GM19452 (cell line): ENCODE results near the gene DNAI2.
"Not testable (repeated sequence)": the region's sequence is repeated elsewhere in the genome, so short reads cannot be mapped to it uniquely, and the experiment has no call there.

Experiments used
- ATAC-seq: cut with Tn5 transposase; IDR thresholded peaks from one replicate; pipeline ENCODE4 v1.9.1; 2021; ENCODE audit not compliant: unreplicated experiment

DNAI2 gene

DNA sequence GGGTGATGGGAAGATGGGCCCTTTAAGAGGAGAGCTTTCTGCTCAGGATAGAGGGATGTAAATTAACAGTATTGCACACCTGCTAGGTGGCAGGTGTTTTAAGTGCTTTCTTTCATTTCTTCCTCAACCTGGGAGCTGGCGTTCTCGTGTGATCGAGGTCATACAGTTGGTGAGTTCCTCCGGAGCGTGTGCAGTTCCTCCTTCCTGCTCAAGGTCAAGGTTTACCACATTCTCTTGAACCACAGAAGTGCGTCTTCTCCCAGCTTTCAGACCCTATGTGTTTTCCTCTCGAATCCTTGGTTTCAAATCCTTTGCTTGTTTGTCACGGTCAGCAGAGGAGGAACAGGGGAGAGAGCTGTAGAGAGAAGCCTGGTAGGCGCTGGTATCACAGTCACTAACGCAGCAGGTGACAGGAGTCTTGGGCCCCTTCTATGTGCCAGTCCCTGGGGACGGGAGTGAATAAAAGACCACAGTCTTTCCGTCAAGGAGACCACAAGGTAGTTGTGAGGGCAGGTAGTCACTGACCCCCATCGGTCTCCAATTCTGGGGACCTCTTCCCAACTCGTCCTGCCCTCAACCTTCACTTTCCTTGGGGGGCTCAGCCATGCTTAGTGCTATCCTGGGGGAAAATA, 791 bp downstream of the DNAI2 start:
- no peak for ATAC-seq

DNA sequence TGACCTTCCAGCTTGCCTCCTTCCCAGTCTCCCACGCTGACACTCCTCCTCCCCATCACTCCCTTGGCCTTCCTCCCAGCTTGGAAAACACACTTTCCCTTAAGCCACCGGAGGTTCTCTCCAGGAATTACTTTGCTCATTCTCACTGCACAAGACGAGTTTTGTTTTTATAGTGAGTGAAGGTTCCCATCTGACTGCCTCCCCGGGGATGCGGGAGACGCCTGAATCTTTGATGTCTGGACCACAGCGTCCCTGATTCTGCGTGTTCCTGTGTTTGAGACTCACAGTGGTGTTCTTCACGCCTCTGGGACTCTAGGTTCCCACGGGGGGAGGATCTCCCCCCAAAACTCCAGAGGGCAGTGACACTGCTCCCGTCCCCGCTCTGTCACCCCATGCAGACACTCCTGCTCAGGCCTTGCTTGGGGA, 2.0 kb downstream of the DNAI2 start:
- ATAC-seq: no peak

DNA sequence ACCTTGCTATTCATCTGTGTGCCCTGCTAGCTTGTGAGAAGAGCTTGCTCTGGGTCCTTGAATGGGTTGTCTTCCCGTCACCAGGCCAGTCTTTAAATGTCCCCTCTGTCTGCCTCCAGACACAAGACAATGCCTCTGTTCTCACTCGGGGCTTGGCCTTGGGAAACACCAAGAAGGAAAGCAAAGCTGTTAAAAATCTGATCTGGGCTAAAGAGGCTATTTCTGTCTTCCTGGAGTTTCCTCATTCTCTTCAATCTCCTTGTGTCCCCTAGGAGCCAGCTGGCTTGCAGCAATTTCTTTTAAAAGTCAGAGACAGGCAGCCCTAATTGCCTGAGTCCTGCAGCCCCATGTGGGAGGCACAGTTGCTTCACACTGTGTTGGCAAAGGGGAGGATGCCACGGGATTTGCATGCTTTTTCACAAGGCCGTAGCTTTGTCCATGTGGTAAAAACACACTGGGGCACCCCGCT, 2.5 kb downstream of the DNAI2 start:
- no peak for ATAC-seq

DNA sequence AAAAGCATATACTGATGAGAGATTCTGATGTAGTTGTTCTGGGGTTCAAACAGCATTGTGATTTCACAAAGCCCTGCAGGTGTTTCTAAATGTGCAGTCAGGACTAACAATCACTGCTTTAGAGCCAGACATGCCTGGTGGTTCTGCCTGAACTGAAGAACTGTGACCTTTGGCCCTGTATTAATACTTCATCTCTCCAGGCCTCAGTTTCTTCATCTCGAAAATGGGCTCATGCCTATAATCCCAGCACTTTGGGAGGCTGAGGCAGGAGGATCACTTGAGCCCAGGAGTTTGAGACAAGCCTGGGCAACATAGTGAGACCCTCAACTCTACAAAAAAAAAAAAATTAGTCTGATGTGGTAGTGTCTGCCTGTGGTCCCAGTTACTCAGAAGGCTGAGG, 3.9 kb downstream of the DNAI2 start:
- no peak for ATAC-seq

DNA sequence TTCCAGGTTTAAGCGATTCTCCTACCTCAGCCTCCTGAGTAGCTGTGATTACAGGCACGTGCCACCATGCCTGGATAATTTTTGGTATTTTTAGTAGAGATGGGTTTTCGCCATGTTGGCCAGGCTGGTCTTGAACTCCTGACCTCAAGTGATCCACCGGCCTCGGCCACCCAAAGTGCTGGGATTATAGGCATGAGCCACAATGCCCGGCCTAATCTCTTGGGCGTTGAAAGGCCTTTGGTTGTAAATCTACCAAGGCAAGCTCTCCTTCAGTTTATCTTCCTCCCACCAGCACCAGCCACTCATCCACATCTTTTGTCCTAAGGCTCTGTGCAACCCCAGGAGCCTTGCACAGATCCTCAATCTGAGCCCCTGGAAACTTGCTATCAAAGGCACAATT, 5.6 kb downstream of the DNAI2 start:
- ATAC-seq: not testable (repeated sequence)

DNA sequence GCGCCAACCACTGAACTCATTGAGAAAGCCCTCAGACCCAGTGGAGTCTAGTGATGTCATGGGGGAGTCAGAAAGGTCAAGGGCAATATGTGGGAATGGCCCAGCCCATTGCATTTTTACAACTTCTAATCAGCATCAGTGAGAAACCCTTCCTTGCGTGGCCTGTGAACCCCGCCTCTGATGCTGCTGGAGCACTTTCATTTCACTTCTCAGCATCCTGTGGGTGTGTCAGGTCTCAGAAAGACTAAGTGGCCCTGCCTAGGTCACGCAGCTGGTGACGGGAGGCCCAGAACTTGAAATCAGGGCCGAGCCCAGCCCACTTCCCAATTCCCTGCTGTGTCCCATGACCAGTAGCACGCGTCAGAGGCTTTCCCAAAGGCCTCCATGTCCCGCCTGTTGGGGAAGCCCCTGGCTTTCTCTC, 6.1 kb downstream of the DNAI2 start:
- no peak for ATAC-seq

DNA sequence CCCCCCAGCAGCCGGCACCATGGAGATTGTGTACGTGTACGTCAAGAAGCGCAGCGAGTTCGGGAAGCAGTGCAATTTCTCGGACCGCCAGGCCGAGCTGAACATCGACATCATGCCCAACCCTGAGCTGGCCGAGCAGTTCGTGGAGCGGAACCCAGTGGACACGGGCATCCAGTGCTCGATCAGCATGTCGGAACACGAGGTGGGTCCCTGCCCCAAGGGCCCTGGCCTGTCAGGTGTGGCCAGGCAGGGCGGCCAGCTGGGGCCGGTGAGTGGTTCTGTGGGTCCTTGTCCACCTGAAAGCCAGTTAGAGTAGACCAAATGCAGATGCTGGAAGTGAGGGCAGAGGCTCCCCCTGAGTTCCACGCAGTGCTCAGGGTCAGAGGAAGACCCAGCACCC, 7.8 kb downstream of the DNAI2 start:
- ATAC-seq: no peak

DNA sequence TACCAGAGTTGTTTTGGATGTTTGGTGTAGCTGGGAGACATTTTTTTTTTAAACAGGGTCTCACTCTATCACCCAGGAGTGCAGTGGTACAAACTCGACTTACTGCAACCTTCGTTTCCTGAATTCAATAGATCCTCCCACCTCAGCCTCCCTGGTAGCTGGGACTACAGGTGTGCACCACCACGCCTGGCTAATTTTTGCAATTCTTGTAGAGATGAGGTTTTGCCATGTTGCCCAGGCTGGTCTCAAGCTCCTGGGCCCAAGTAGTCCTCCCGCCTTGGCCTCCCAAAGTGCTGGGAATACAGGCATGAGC, 8.2 kb downstream of the DNAI2 start:
- ATAC-seq: not testable (repeated sequence)

DNA sequence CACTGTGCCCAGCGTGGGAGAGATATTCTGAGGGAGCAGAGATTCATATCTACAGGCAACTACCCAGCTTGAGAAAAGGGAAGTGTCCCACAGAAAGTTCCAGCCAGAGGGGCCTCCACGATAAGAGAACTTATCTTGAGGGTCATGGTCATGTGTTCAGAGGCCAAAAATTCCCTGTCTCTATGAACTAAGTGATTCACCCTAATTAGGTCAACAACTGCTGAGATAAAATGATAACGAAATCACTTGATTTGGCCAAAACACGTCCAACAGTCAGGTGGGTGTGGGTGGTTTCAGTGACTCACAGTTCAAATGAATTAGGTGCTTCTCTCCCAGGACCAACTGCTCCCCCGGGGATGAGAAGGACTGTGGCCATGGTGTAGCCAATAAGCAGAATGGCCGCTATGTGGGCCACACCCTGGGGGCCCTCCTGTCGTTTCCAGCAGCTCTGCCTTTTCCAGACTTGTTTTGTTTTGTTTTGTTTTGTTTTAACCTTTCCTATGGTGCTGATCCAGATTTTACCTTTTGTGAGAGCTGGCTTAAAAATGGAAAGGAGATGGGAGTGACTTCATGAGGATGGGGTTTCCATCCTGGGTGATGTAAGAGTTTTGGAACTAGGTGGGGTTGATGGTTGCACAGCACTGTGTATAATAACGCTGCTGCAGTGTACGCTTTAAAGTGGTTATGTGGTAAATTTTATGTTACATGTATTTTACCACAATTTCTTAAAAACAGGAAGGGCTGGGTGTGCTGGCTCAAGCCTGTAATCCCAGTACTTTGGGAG, 8.7 kb downstream of the DNAI2 start:
- no peak for ATAC-seq

DNA sequence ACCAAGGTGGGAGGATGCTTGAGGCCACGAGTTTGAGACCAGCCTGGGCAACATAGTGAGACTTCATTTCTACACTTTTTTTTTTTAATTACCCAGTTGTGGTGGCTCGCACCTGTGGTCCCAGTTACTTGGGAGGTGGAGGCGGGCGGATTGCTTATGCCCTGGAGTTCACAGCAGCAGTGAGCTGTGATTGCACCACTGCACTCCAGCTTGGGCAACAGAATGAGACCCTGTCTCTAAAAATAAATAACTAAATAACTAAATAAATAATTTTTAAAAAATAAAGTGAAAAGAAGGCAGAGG, 9.3 kb downstream of the DNAI2 start:
- ATAC-seq: no peak

DNA sequence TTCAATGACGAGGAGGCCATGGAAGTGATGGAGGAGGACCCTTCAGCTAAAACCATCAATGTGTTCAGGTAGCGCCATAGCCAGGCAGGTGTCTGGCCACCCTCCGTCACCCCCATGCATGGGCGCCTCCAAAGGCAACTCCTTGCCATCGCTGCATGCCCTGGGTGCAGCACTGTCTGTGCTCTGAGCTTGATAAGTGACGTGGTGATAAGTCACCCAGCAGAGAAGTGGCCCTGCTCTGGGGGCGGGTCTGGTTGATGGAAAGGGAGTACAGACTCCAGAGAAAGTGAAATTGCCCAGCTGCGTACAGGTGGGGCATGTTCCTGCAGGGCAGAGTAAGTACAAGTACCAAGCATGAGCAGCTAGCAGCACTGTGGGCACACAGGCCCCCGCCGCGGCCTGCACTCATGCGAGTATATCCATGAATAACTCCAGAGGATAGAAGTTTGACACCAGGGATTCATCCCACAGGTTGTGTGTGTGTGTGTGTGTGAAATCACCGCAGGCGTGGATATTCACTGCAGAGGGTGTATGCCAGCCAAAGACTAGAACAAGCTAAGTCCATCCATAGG, 13.1 kb downstream of the DNAI2 start:
- ATAC-seq: no peak

DNA sequence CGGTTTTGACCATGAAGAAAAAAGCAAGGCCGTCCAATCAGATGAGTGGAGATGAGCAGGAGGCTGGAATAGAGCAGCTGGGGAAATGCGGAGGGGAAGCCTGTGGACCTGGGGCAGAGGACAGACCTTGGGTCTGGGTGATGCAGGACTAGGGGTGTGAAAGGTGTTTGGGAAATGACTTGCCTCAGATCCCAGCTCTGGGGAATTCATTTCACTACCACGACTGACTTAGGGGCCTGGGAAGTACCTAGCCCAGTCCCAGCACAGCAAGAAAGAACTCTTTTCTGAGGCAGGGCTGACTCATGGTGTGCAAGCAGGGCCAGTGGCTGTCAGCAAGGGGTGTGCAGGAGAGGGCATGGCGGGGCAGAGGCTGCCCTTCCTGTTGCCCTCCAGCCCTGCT, 14.8 kb downstream of the DNAI2 start:
- ATAC-seq: no peak

DNA sequence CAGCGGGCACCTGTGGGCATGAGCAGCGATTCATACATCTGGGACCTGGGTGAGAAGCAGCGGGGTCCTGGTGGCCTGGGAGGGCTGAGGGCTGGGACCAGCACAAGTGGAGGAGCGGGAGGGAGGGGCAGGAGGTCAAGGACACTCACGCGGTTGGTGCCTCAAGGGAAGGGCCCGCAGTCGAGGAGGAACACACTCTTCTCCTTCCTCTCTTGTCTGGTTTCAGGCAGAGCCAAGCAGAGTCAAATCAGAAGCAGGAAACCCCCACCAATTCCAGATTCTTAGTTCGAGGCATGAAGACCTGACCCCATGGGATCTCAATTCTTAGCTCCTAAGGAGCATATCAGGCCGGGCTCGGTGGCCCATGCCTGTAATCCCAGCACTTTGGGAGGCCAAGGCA, 15.7 kb downstream of the DNAI2 start:
- no peak for ATAC-seq

DNA sequence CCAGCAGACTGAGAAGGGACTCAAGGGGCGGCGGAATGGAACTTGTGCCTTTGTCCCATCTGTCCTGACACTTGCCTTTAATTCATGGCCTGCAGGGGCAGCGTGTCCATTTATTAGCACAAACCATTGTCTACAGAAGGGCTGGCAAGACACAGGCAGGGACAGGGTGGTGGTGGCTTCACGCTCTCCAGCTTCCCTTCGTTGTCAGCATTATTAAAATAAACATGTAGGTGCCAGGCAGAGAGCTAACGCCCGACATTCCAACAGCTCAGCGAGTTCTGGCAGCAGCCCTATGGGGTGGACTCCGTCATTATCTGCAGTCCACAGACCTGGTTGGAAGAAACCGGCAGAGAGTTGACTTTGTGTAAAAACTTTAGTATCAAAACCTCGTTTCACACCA, 16.3 kb downstream of the DNAI2 start:
- no peak for ATAC-seq

DNA sequence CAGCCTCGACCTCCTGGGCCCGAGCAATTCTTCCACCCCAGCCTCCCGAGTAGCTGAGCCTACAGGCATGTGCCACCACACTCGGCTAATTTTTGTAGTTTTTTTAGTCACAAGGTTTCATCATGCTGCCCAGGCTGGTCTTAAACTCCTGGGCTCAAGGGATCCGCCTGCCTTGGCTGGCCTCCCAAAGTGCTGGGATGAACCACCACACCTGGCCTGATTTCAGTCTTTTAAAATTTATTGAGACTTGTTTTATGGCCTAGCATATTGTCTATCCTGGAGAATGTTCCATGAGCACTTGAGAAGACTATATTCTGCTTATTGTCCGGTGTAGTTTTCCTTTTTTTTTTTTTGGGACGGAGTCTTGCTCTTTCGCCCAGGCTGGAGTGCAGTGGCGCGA, 18.5 kb downstream of the DNAI2 start:
- ATAC-seq: no peak

DNA sequence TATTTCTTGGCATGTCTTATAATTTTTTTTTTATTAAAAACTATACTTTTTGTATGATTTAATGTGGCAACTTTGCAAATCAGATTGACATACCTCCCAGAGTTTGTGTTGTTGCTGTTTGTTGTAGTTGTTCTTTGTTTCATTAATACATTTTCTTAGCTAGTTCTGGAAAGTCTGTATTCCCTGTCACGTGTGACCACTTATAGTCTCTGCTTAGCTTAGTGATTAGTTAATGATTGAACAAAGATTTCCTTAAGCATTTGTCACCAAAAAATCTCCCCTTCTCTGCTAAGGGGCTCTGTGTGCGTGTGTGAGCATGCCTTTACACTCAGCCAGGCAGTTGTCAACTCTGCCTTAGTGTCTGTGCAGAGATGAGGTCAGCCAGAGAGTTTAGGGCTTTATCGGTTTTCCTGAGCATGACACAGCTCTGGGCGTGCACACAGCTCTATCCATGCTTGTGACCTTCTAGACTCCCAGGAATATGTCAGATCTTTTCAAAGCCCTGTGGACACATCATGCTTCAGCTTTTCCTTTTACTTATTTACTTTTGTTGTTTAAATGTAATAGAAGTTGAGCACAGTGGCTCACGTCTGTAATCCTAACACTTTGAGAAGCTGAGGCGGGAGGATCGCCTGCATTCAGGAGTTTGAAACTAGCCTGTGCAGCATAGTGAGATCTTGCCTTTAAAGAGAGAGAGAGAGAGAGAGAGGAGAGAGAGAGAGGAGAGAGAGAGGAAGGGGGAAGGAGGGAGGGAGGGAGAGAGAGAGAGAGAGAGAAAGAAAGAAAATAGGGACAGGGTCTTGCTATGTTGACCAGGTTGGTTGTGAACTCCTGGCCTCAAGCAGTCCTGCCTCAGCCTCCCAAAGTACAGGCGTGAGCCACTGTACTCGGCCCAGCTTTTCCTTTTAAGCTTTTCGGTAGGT, 21.9 kb downstream of the DNAI2 start:
- ATAC-seq: no peak

DNA sequence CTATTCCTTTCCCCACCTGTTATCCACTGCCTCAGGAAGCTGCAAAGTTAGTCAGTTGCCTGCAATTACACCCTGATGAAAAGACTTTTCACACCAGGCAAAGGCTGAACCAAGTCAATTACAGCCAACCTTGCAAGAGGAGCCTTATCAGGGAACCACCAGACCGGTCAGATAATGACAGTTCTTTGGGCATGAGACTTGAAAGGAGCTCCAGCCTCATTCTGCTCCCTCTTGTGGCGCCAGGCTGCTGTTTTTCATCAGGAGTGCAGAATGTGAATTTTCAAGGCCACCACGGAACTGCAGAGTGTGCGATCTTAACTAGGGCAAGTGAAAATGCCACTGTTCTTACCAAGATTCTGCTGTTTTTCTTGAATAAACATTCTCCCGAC, 22.5 kb downstream of the DNAI2 start:
- ATAC-seq: no peak

DNA sequence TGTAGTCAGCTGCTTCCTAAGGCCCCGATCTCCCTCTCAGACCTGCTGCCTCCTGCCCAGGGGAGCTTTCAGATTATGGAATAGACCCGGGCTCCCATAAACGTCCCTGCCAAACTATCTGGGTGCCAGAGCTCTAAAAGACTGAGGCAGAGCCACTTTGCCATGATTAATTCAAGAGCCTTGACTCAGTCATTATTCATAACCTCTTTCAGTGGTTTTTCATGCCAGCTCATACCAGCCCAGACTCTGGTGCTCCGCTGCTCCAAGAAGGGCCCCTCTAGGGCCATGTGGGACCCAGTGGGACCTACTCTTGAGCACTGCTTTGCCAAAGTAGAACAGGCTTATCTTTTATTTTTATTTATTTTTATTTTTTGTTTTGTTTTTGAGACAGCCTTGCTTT, 23.9 kb downstream of the DNAI2 start:
- ATAC-seq: no peak

DNA sequence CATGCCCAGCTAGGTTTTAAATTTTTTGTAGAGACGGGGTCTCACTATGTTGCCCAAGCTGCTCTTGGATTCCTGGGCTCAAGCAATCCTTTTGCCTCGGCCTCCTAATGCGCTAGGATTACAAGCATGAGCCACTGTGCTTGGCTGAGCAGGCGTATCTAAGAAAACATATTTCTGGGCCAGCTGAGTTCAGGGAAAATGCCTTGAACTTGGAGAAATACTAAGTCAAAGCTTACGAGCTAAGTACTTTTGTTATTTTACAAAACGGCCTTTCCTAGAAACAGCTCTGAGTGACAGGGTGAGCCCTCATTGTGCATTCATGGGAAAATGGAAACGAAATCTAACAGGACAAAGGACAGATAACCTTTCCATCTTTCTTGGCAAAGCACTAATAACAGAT, 24.7 kb downstream of the DNAI2 start:
- no peak for ATAC-seq

DNA sequence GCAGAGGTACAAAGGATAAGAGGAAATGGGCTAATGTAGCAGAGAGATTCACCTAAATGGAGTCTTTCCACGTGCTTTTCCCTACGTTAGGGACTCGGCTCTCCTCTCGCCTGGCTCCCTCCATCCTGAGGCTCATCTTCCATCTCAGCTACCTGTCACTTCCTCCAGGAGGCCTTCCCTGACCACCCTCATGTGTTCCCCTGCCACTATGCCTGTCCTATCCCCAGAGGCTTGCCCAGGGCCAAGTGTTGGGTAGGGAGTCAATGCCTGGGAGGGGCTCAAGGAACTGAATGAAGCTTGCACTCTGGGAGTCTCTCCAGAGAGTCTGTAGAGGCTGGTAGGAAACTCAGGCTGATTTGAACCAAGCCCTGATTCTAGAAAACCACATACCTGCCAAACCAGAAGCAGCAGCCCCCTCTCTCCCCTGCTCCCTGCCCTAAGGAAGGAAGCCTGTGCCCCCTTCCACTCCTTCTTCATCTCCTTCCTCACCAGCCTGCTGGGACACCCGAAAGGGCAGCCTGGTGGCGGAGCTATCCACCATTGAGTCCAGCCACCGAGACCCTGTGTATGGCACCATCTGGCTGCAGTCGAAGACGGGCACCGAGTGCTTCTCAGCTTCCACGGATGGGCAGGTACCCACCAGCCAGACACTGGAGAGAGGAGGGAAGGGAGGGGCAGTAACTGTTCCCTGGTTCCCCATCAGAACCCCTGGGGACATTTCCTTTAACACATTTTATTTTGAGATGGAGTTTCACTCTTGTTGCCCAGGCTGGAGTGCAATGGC, 25.4 kb downstream of the DNAI2 start:
- no peak for ATAC-seq

DNA sequence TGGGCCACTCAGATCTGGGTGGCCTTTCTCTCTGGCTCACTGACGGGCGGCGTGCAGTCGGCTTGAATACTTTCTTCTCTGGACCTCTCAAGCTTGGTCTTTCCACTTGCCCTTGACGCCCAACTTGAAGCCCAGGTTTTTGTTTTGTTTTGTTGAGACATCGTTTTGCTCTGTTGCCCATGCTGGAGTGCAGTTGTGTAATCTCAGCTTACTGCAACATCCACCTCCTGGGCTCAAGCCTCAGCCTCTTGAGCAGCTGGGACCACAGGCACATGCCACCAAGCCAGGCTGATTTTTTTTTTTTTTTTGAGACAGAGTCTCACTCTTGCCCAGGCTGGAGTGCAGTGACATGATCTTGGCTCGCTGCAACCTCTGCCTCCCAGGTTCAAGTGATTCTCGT, 29.3 kb downstream of the DNAI2 start:
- ATAC-seq: no peak
